Measurements from ENCODE around the gene SEMA5A.

The SEMA5A gene

DNA sequence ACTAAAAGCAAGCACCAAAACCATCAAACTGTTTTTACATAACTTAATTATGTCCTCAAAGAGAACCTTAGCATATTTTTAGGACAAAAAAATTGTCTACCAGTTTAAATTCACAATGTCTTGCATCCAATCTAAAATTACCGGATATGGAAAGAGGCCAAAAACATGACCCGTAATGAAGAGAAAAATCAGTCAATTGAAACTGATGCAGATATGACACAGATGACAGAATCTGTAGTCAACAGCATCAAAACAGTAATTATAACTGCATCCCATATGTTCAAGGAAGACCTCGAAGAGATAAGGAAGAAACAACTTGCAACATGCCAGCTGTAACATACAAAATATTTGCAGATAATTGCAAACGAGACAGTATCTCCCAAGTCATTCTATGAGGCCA is 473.2 kb downstream of the SEMA5A start:
- Histone ChIP-seq H3K9me3 (ENCODE audit: control insufficient read depth, low read depth, low read length) (no peaks in the 10 kb centered on the region), H3K4me1 (ENCODE audit: control insufficient read depth, low read depth, low read length) (no peaks in the 10 kb centered on the region), H3K27ac (ENCODE audit: low read length) (no peak overlapping the region), H3K27me3 (ENCODE audit: control insufficient read depth, insufficient read depth, low read length) (no peaks in the 10 kb centered on the region), H3K9ac (ENCODE audit: low read length) (no peak overlapping the region), H3K4me3 (ENCODE audit: low read length) (no peak overlapping the region), H3K36me3 (ENCODE audit: control insufficient read depth, low read depth, low read length) (no peaks in the 10 kb centered on the region)

GRCh38 chr5:9071524-9071923 is 474.4 kb downstream of the SEMA5A start:
- Histone ChIP-seq H3K4me3 (ENCODE audit: low read length) (no peak overlapping the region), H3K4me1 (ENCODE audit: control insufficient read depth, low read depth, low read length) (no peaks in the 10 kb centered on the region), H3K9me3 (ENCODE audit: control insufficient read depth, low read depth, low read length) (no peaks in the 10 kb centered on the region), H3K36me3 (ENCODE audit: control insufficient read depth, low read depth, low read length) (no peaks in the 10 kb centered on the region), H3K27me3 (ENCODE audit: control insufficient read depth, insufficient read depth, low read length) (no peaks in the 10 kb centered on the region), H3K27ac (ENCODE audit: low read length) (no peak overlapping the region), H3K9ac (ENCODE audit: low read length) (no peak overlapping the region)

DNA sequence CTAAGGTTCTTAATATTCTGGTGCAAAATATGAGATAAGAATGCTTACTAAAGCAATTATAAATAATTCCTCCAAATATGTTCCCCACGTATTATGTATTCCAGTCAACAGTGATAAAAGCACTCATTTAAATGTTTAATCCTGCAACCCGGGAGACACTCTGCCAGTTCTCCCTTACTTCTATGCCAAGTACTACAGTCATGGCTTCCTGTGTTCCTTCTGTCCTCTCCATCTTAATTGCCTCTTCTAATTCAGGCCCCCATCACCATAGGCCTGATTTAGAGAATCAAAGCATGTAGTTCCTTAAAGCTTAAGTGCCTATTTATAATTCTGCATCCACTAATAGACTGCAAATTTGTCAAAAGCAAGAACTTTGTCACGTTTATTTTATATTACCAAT is 474.8 kb downstream of the SEMA5A start:
- no peaks in the 10 kb centered on the region for H3K36me3 ChIP-seq (ENCODE audit: control insufficient read depth, low read depth, low read length)
- H3K9ac ChIP-seq (ENCODE audit: low read length), result no peak overlapping the region
- H3K4me3 ChIP-seq (ENCODE audit: low read length), result no peak overlapping the region
- H3K27ac ChIP-seq (ENCODE audit: low read length), result no peak overlapping the region
- no peaks in the 10 kb centered on the region for H3K4me1 ChIP-seq (ENCODE audit: control insufficient read depth, low read depth, low read length)
- H3K9me3 ChIP-seq (ENCODE audit: control insufficient read depth, low read depth, low read length), result no peaks in the 10 kb centered on the region
- no peaks in the 10 kb centered on the region for H3K27me3 ChIP-seq (ENCODE audit: control insufficient read depth, insufficient read depth, low read length)

DNA sequence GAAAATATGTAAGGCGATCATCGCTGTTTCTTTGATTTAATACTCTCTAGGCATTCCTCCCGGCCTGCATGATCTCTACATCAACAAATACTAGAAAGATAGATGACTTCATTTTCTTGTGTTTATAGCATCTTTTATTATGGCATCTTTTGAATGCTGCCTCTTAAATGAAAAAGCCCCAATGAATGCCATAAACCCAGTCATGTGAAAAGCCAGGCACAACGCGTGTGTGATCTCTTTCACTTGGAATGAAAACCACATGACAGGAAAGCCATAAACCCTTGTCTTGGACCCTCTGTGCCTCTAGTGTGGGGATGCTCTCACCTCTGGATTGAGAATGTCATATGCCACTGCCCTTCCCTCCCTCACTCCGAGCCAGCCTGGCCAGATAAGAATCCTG is 476.2 kb downstream of the SEMA5A start:
- Histone ChIP-seq H3K36me3 (ENCODE audit: control insufficient read depth, low read depth, low read length) (no peaks in the 10 kb centered on the region), H3K4me1 (ENCODE audit: control insufficient read depth, low read depth, low read length) (no peaks in the 10 kb centered on the region), H3K9ac (ENCODE audit: low read length) (no peak overlapping the region), H3K27me3 (ENCODE audit: control insufficient read depth, insufficient read depth, low read length) (no peaks in the 10 kb centered on the region), H3K27ac (ENCODE audit: low read length) (no peak overlapping the region), H3K9me3 (ENCODE audit: control insufficient read depth, low read depth, low read length) (no peaks in the 10 kb centered on the region), H3K4me3 (ENCODE audit: low read length) (no peak overlapping the region)

GRCh38 chr5:9067154-9067553 is 478.7 kb downstream of the SEMA5A start:
- no peaks in the 10 kb centered on the region for H3K27me3 ChIP-seq (ENCODE audit: control insufficient read depth, insufficient read depth, low read length)
- H3K36me3 ChIP-seq (ENCODE audit: control insufficient read depth, low read depth, low read length), result no peaks in the 10 kb centered on the region
- H3K4me3 ChIP-seq (ENCODE audit: low read length), result no peak overlapping the region
- H3K9me3 ChIP-seq (ENCODE audit: control insufficient read depth, low read depth, low read length), result no peaks in the 10 kb centered on the region
- no peaks in the 10 kb centered on the region for H3K4me1 ChIP-seq (ENCODE audit: control insufficient read depth, low read depth, low read length)
- H3K9ac ChIP-seq (ENCODE audit: low read length), result no peak overlapping the region
- no peak overlapping the region for H3K27ac ChIP-seq (ENCODE audit: low read length)

DNA sequence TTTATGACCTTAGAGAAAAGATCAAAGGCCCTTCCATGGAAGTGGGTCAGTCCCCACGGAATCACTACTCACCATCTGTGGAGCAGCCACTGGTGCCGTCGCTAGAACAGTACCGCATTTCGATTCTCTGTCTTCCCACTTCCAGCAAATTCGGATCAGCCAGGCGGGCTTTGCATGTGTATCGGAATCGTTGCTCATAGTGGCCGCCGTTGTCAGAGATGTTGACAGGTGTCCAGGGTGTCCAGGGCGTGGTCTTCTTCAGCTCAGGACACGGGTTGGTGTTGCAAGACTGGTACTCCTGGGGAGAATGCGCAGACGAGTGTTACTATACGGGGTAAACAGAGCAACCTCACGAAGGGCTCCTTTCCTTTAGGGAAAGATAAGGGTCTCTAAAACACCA is 479.5 kb downstream of the SEMA5A start:
- H3K27me3 ChIP-seq (ENCODE audit: control insufficient read depth, insufficient read depth, low read length), result no peaks in the 10 kb centered on the region

GRCh38 chr5:9063615-9064245 is 482.1 kb downstream of the SEMA5A start:
- H3K4me1 ChIP-seq (ENCODE audit: control insufficient read depth, low read depth, low read length), result no peaks in the 10 kb centered on the region
- no peaks in the 10 kb centered on the region for H3K36me3 ChIP-seq (ENCODE audit: control insufficient read depth, low read depth, low read length)
- no peak overlapping the region for H3K4me3 ChIP-seq (ENCODE audit: low read length)
- no peaks in the 10 kb centered on the region for H3K9me3 ChIP-seq (ENCODE audit: control insufficient read depth, low read depth, low read length)
- H3K27ac ChIP-seq (ENCODE audit: low read length), result no peak overlapping the region
- no peaks in the 10 kb centered on the region for H3K27me3 ChIP-seq (ENCODE audit: control insufficient read depth, insufficient read depth, low read length)
- H3K9ac ChIP-seq (ENCODE audit: low read length), result no peak overlapping the region

More for the DNA sequence above, 479.5 kb downstream of the SEMA5A start:
- Histone ChIP-seq H3K9ac (ENCODE audit: low read length) (no peak overlapping the region), H3K27ac (ENCODE audit: low read length) (no peak overlapping the region), H3K9me3 (ENCODE audit: control insufficient read depth, low read depth, low read length) (no peaks in the 10 kb centered on the region), H3K4me1 (ENCODE audit: control insufficient read depth, low read depth, low read length) (no peaks in the 10 kb centered on the region), H3K4me3 (ENCODE audit: low read length) (no peak overlapping the region), H3K36me3 (ENCODE audit: control insufficient read depth, low read depth, low read length) (no peaks in the 10 kb centered on the region)

DNA sequence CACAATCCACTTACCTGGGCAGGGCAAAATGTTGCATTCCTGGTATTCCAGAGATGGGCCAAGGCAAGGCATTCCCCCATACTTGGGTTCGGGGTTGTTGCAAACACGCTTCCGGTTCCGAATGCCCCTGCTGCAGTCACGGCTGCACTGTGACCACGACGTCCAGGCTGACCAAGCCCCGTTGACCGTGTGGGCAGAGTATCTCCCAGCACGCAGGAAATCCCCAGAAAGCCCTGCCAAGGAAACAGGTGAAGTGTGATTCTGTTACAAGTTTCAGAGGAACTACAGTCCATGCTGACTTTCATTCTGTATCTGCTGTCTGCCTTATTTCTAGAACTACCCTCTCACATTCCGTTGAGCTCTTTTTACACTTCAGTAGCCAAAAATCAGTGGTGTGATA is 483.0 kb downstream of the SEMA5A start:
- no peaks in the 10 kb centered on the region for H3K36me3 ChIP-seq (ENCODE audit: control insufficient read depth, low read depth, low read length)
- H3K27ac ChIP-seq (ENCODE audit: low read length), result no peak overlapping the region
- no peaks in the 10 kb centered on the region for H3K9me3 ChIP-seq (ENCODE audit: control insufficient read depth, low read depth, low read length)
- H3K9ac ChIP-seq (ENCODE audit: low read length), result no peak overlapping the region
- H3K4me1 ChIP-seq (ENCODE audit: control insufficient read depth, low read depth, low read length), result no peaks in the 10 kb centered on the region
- H3K27me3 ChIP-seq (ENCODE audit: control insufficient read depth, insufficient read depth, low read length), result no peaks in the 10 kb centered on the region
- no peak overlapping the region for H3K4me3 ChIP-seq (ENCODE audit: low read length)

GRCh38 chr5:9059920-9060691 is 485.8 kb downstream of the SEMA5A start:
- Histone ChIP-seq H3K4me1 (ENCODE audit: control insufficient read depth, low read depth, low read length) (no peaks in the 10 kb centered on the region), H3K36me3 (ENCODE audit: control insufficient read depth, low read depth, low read length) (no peaks in the 10 kb centered on the region), H3K4me3 (ENCODE audit: low read length) (no peak overlapping the region), H3K27ac (ENCODE audit: low read length) (no peak overlapping the region), H3K27me3 (ENCODE audit: control insufficient read depth, insufficient read depth, low read length) (no peaks in the 10 kb centered on the region), H3K9ac (ENCODE audit: low read length) (no peak overlapping the region), H3K9me3 (ENCODE audit: control insufficient read depth, low read depth, low read length) (no peaks in the 10 kb centered on the region)

GRCh38 chr5:9058666-9059065 is 487.2 kb downstream of the SEMA5A start:
- no peak overlapping the region for H3K4me3 ChIP-seq (ENCODE audit: low read length)
- no peaks in the 10 kb centered on the region for H3K9me3 ChIP-seq (ENCODE audit: control insufficient read depth, low read depth, low read length)
- no peak overlapping the region for H3K9ac ChIP-seq (ENCODE audit: low read length)
- H3K27me3 ChIP-seq (ENCODE audit: control insufficient read depth, insufficient read depth, low read length), result no peaks in the 10 kb centered on the region
- H3K4me1 ChIP-seq (ENCODE audit: control insufficient read depth, low read depth, low read length), result no peaks in the 10 kb centered on the region
- no peaks in the 10 kb centered on the region for H3K36me3 ChIP-seq (ENCODE audit: control insufficient read depth, low read depth, low read length)
- no peak overlapping the region for H3K27ac ChIP-seq (ENCODE audit: low read length)

DNA sequence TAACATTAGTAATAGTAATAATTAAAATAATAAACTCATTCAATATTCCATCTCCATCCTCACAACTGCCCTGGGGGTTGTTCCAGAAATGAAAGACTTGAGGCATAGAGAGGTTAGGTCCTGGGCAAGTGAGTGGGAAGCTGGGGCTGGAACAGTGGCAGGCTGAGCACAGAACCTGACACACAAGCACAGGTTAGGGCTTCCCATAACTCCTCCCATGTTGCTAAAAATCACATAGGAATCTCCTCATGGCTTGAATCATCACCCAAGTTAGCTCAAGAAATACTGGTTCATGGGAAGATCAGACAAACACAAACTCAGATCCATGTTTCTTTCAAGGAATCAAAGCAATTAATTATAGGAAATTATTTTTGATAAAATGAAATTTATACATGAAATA is 487.7 kb downstream of the SEMA5A start:
- H3K27ac ChIP-seq (ENCODE audit: low read length), result no peak overlapping the region
- no peaks in the 10 kb centered on the region for H3K27me3 ChIP-seq (ENCODE audit: control insufficient read depth, insufficient read depth, low read length)
- no peaks in the 10 kb centered on the region for H3K9me3 ChIP-seq (ENCODE audit: control insufficient read depth, low read depth, low read length)
- no peak overlapping the region for H3K4me3 ChIP-seq (ENCODE audit: low read length)
- no peaks in the 10 kb centered on the region for H3K36me3 ChIP-seq (ENCODE audit: control insufficient read depth, low read depth, low read length)
- no peaks in the 10 kb centered on the region for H3K4me1 ChIP-seq (ENCODE audit: control insufficient read depth, low read depth, low read length)
- H3K9ac ChIP-seq (ENCODE audit: low read length), result no peak overlapping the region

DNA sequence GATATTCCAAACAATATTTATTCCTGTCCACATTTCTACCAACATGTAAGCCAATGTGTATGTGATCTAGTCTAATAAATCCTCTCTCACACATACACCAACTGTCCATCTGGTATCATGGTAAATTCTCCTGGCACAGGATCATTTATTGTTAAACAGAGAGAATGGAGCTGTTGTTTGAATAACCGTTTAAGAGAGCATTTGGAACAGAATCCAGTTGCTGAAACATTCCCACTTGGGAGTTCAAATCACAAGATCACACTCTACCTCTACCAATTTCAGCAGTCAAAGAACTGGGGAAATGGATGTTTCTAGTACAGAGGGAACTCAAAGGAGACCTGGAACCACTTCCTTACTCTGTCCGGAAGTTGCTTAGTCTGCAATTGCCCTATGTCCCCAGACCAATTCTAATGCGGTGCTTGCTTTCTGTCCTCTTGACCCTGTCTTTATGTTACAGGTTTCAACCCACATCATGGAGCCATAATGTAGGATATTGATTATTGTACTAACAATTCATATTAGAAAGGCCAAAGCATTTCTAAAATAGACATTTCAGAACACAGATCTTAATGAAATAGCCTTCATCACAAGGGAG is 488.4 kb downstream of the SEMA5A start:
- no peak overlapping the region for H3K4me3 ChIP-seq (ENCODE audit: low read length)
- no peaks in the 10 kb centered on the region for H3K9me3 ChIP-seq (ENCODE audit: control insufficient read depth, low read depth, low read length)
- H3K9ac ChIP-seq (ENCODE audit: low read length), result no peak overlapping the region
- H3K27ac ChIP-seq (ENCODE audit: low read length), result no peak overlapping the region
- H3K36me3 ChIP-seq (ENCODE audit: control insufficient read depth, low read depth, low read length), result no peaks in the 10 kb centered on the region
- H3K27me3 ChIP-seq (ENCODE audit: control insufficient read depth, insufficient read depth, low read length), result no peaks in the 10 kb centered on the region
- no peaks in the 10 kb centered on the region for H3K4me1 ChIP-seq (ENCODE audit: control insufficient read depth, low read depth, low read length)

All from iPS-18a (cell line).